NCI-H146 (cell line): ENCODE results near the gene ARL15.

ENCODE experiments used
- DNase-seq: peaks from one replicate; lab custom pipeline; 2025; lab: John Stamatoyannopoulos, UW

Gene ARL15

DNA sequence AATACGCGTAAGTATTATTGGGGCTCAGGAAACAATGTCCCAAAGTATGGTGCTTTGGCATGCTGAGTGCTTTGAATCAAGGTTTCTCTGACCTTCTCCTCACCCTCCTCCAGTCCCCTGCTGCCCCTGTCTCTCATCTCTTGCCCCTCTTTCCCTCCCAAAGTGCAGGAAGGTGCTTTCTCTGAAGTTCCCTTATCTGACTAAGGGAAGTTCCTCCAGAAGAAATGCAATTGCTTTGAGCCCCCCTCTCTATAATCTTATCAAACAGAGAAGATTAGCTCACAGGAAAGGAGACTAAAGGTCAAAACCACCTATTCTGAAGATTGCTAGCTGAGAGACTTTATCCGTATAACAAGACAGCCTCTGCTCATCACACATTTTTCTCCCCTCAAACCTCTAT lies 288.1 kb downstream of the ARL15 start:
- no peak for DNase-seq

- DNase-seq, result no peak
Measured at GRCh38 chr5:54021431-54022164, 288.8 kb downstream of the ARL15 start.

DNA sequence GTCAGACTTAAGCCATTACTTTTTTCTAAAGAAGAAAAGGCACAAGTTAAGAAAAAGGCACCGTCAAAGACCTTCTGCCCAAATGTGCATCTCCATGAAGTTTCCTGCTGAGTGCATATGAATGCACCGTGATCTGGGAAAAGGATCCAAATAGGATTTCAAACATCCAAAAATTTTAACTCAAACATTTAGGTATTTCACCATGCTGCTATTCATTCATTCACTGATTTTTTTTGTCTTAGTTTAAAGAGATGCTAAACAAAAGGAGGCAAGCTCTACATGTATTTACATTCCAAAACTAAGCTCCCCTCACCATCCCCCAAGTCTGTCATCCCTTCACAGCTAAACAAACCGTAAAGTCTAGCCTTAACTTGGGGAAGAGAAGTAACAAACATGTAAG lies 291.9 kb downstream of the ARL15 start:
- DNase-seq, result no peak

DNA sequence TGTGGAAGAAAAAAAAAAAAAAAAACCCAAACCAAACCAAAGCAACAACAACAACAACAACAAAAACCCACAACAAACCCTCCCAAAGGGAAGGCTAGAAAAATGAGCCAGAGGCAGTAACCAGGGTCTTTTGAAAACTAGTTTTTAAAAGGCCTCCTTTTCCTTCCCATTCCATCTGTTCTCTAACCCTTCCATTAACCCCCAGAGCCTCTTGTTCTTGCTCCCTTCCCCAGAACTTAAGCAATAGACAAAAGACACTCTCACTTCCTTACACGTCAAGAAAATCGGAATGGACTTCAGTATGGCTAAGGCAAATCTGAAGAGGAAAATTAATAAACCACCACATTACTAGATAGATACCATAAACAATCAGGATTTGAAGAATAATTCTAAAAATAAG lies 292.8 kb downstream of the ARL15 start:
- DNase-seq, result no peak

DNA sequence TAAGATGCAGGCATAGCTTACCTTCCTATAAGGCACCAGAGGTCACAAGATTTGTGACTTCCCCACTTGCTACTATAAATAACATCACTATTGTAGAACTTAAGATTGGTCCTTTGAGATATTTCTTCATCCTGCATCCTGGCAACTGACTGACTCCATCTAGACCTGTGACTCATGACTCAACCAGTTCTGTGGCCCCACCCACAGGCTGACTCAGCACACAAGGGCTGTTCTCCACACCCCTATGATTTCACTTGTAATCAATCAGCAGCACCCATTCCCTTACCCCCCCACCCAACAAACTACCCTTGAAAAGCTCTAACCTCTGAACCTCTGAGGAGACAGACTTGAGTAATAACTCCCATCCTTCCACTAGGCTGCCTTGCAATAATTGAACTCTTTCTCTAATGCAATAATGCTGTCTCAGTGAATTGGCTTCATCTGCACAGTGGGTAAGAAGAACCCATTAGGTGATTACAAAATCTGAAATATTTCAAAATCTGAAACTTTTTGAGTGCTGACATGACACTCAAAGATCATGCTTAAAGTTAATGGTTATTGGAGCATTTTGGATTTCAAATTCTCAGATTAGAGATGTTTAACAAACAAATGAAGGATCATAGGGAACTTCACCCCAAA lies 296.7 kb downstream of the ARL15 start:
- no peak for DNase-seq

- no peak for DNase-seq
Measured at GRCh38 chr5:54009828-54010227, 300.5 kb downstream of the ARL15 start.

GRCh38 chr5:54009357-54009756 lies 301.0 kb downstream of the ARL15 start:
- no peak for DNase-seq

GRCh38 chr5:54007827-54008777 lies 302.3 kb downstream of the ARL15 start:
- no peak for DNase-seq

- DNase-seq, result no peak
Measured at GRCh38 chr5:54004697-54005096, 305.7 kb downstream of the ARL15 start.

GRCh38 chr5:54002779-54003178 lies 307.6 kb downstream of the ARL15 start:
- DNase-seq, result no peak

DNA sequence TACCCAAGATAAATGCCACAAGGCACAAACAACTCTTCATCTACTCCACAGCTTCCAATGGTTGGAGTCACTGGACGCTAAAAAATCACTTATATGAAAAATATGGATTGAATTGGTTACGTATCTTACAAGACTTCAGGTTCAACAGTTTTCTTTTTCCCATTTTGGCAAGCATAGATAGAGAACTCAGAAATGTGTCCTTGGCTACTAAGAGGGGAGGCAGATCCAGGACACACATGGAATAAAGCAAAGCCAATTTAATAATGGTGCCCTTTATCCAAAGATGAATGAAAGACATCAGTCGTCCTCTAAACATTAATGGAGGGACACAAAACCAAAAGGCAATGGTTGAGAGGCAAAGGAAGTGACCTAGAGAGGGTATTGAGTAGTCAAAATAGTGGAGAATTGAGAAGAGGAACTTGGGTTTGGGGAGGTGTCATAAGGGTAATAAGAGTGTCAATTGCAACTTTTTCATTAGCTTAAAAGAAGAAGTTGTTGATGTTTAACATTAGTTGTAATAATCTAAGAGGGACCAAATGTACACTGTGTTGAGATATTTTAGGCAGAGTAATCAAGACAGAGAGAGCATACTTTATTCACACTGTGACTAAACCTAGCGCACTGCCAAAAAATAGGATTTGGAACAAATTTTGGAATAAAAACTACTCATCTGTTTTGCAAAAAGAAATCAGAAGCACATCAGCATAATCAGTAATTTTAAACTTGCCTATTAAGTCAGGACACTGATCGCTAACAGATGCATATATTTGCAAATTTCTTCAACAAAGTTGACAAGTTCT lies 308.2 kb downstream of the ARL15 start:
- no peak for DNase-seq

DNA sequence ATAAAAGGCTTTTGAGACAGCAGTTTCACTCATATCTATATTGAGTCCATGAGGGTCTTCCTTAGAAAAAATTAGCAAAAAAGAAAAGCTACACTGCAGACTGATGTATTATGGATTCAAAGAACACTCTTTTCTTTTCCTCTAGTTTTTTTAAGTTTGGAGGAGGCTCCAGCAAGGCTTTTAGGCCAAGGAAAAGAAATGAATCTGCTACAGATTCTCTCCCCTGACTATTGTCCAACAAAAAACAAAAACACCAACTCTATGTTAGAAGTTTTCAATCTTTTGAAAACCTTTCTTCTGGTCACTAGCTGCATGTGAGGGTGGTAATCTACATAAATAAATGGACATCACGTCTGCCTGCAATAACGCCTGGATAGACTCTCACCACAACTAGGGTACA lies 310.4 kb downstream of the ARL15 start:
- no peak for DNase-seq

- no peak for DNase-seq
Measured at GRCh38 chr5:53997736-53998627, 312.4 kb downstream of the ARL15 start.

DNA sequence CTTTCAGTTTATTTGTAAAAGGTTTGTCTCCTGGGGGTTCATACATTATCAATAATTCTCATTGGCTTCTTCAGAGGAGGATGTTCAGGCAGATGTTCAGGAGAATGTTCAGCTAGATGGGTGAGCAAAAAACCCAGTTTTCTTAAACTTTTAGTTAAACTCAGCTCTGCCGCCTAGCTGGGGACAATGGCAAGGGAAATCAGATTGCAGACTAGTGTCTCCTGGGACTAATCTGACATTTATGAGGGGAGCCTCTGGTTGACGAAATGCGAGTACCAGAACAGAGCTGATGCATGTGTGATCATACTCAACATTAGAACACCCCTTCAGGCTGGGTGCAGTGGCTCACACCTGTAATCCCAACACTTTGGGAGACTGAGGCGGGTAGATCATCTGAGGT lies 314.4 kb downstream of the ARL15 start:
- DNase-seq, result no peak

GRCh38 chr5:53994148-53994547 lies 316.2 kb downstream of the ARL15 start:
- DNase-seq, result no peak

GRCh38 chr5:53991942-53992341 lies 318.4 kb downstream of the ARL15 start:
- no peak for DNase-seq

DNA sequence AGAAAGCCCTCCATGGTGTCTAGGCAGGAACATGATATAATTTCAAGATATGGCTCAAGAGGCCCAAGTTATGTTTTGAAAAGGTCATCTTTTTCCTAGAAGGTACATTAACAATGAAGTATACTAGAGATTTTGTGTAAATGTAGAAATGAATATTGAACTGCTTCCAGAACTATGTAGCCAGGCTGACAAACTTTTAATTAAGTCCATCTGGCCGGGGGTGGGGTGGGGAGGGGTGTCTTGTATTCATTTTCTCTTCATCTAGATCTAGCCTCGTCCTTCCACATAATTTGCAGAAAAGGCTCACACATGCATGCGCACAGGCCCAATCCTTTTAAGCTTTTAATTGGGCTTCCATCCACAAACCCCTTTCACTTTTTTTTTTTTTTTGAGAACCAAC lies 323.3 kb downstream of the ARL15 start:
- no peak for DNase-seq

- no peak for DNase-seq
Measured at GRCh38 chr5:53985796-53986195, 324.6 kb downstream of the ARL15 start.

DNA sequence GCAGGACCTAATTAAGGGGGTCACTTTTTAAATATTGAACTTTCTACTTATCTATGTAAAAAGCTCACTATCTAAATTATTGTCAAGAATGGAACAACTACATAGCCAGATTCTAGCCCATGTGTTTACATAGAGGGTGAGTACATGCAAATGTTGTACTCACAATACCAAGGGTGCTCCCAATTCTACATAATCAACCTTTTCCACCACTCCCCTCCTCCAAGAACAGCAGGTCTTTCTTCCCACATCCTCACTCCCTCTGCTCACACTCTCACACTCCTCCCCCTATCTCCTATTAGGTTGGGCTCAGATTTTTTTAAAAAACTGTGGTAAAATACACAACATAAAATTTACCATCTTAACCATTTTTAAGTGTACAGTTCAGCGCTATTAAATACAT lies 325.4 kb downstream of the ARL15 start:
- DNase-seq, result no peak

DNA sequence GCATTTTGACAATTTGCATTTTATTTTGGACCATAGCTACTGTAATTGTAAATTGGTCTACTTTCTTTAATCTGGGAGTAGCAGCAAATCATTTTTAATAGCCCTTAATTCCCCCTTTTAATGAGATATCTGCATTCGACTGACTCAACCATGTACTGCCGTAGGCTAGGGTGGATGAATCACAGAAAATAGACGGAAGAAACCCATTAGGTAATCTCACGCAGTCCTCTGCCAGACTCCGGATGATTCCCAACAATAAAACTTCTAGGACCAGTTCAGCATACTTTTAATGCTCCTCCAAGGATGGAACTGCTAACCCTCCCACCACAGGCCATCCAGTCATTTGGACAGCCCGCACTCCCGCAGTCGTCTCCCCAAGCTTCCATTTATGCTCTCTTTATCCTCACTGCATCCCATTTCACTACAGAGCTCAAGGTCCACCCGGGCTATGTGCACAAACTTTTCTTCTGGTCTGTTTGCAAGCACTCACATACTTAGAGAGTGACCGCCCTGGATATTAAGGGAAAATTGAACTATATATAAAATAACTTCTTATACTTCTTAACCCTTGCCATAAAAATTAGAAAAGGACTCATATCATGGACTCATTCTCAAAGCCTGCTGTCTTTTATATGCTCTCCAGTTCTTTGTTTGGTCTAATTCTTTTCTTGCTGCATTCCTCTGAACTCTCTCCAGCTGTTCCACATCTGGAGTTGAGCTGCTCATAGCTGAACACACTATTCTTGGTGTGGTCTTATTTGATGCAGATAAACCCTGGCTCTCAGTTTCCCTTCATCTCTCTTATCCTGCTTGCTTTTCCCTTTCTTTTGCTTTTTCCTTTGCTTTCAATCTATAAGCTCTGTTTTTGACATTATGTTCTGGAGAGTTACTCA lies 326.6 kb downstream of the ARL15 start:
- no peak for DNase-seq
